ENCODE data around the gene GPRIN1.

DNA sequence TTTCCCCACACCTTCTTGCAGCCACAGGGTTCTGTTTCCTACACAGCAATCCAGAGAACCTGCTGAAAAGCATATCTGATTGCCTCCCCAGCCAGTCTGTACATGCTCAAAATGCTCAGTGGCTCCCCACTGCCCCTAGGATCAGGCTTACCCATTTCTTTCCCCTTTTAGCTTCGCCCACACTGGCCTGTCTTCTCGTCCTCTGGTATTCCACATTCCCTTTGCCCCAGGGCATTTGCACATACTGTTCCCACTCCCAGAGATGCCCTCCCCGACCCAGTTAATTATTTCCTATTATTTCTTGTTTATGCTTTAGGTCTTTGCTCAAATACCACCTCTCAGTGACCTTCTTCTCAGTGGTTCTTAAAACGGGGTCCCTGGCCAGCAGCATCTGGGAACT lies 30.7 kb upstream of the GPRIN1 start:
- TF ChIP-seq, protein P1, sequence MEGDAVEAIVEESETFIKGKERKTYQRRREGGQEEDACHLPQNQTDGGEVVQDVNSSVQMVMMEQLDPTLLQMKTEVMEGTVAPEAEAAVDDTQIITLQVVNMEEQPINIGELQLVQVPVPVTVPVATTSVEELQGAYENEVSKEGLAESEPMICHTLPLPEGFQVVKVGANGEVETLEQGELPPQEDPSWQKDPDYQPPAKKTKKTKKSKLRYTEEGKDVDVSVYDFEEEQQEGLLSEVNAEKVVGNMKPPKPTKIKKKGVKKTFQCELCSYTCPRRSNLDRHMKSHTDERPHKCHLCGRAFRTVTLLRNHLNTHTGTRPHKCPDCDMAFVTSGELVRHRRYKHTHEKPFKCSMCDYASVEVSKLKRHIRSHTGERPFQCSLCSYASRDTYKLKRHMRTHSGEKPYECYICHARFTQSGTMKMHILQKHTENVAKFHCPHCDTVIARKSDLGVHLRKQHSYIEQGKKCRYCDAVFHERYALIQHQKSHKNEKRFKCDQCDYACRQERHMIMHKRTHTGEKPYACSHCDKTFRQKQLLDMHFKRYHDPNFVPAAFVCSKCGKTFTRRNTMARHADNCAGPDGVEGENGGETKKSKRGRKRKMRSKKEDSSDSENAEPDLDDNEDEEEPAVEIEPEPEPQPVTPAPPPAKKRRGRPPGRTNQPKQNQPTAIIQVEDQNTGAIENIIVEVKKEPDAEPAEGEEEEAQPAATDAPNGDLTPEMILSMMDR (IDR thresholded peaks at IDR 0.05; ENCODE audit: low read depth, low read length, poor library complexity, severe bottlenecking) = no peak
- TF ChIP-seq EZH2phosphoT487 (IDR thresholded peaks at IDR 0.05; ENCODE audit: borderline replicate concordance, low read length) = no peak

Measured in DOHH2 (cell line).